NCI-H146 (cell line): ENCODE results near the gene NCKAP5.
A peak's percentile ranks its signal among the peaks of the same experiment; 100 is the strongest.

Source experiments
- DNase-seq: peaks from one replicate; lab custom pipeline; 2025; lab: John Stamatoyannopoulos, UW

The NCKAP5 gene

GRCh38 chr2:133204421-133204820 lies 363.8 kb downstream of the NCKAP5 start:
- no peak for DNase-seq

- no peak for DNase-seq
Observed at GRCh38 chr2:133200684-133201421, 367.4 kb downstream of the NCKAP5 start.

DNA sequence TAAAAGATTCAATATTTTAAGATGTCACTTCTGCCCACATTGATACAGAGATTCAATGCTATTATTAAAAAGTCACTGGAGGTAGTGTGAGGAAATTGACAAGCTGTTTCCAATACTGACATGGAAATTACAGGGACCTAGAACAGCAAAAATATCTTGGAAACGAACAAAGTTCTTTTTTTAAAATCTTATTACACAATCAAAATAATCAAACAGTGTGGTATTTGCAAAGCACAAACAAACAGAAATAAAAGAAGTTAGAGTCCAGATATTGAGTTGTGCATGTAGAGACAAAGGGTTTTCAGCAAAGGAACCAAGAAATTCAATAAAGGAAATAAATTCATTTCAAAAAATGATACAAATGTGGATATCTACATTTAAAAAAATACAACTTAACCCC lies 369.6 kb downstream of the NCKAP5 start:
- no peak for DNase-seq

DNA sequence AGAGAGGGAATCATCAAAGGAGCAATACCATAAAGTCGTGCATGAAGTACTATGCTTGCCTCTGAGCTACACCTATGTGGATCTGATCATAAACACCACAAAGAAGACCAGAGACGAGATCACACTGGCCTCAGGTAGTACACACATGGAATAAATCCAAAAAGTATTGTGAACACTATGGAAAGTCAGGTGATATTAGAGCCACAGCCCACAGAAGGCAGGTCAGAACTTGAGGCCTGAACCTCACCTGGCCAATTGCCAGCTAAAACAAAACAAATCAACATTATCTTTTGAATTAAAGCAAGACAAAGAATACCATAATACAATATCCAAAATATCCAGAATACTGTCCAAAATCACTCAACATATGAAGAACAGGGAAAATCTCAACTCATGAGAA lies 371.1 kb downstream of the NCKAP5 start:
- no peak for DNase-seq

- DNase-seq = no peak
Observed at GRCh38 chr2:133194777-133195335, 373.4 kb downstream of the NCKAP5 start.

GRCh38 chr2:133194362-133194655 lies 374.0 kb downstream of the NCKAP5 start:
- no peak for DNase-seq

DNA sequence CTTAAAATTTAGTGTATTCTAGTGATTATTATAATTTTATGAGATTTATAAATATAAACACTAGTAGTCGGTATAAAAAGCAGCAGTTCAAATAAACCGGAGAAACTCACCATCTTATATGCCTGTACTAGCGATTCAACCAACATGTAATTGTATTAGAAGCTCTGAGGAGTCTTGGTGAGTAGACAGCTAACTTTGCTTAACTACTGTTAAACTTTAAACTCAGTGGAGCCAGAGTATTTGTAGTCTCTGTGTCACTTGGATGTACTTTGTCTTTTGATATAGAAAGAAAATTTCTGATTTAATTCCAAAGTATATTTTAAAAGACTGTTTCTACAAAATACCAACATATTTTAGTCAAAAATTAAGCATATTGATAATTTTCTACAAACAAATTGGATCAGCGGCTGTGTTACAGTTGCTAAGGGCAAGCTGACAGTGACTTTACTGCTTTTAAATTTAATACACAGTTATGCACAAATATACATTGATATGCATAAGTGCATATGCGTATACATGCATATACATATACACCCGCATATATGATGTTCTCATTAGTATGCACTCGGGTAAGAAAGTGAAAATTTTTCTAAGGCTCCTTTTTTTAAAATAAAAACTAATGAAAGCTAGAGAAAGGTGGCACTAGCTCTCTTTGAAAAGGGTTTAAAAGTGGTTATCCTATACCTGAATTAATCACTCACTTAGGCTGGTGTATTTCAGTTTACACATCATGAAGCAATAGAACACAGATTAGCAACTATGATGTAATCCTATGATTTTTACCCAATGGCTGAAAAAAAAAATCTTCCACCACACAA lies 374.5 kb downstream of the NCKAP5 start:
- no peak for DNase-seq

DNA sequence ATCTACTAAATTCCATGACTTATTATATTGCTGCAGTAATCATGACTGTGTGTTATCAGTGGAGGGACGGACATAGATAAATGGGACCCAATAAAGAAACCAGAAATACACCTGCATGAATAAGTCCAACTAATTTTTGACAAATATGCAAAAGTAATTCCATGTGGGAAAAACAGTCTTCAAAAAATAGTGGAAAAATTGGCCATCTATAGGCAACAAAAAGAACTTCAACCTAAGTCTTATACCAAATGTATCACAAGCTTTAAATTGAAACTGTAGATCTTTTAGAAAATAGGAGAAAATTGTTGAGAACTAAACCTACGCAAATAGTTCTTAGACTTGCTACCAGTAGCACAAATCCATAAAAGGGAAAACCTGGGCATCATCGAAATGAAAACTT lies 376.2 kb downstream of the NCKAP5 start:
- no peak for DNase-seq

- DNase-seq = no peak
Observed at GRCh38 chr2:133177196-133177595, 391.1 kb downstream of the NCKAP5 start.

GRCh38 chr2:133175926-133176325 lies 392.3 kb downstream of the NCKAP5 start:
- DNase-seq = no peak

- DNase-seq = no peak
Observed at GRCh38 chr2:133173224-133173623, 395.0 kb downstream of the NCKAP5 start.

DNA sequence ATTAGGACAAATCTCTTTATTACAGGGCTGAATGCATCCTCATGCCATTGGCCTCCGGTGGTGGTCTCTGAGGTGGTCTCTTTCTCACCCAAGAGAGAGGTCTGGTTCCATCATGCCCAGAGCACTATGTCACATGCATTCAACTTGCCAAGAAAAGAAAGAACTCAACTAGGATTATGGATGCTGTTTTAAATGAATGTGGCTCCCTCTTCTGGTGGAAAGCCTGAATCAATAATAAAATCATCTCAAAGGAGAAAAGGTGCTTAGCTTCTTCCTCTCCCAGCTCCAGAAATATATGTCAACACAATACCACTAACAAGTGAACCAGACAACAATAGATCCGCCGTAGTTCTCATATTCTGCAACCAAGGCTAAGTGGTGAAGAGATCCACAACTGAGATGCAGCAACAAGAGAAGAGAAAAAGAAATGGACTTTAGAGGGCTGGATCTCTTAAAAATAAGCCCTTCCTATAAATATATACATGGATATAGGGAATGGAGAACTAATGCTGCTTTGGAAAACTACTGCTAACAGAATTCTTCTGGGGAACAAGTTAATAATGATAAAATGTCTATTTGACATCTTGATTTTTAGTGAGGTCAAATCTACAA lies 396.8 kb downstream of the NCKAP5 start:
- peak; percentile 27 for DNase-seq

- no peak for DNase-seq
Observed at GRCh38 chr2:133169274-133169912, 398.9 kb downstream of the NCKAP5 start.

DNA sequence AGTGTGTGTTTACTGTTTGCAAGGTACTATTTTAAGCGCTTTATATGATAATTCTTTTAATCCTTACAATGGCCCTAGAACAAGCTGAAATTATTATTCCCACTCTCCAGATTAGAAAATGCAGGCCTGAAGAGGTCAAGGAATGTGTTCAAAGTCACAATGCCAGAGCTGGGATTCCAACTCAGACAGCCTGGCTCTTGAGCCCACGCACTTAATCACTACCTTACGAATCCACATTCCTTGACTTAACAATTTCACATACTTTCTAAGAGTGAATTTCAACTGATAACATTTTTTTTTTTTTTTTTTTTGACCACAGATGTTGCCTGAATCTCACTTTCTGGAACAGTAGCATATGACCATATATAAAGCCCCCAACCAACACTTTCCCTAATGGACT lies 400.3 kb downstream of the NCKAP5 start:
- no peak for DNase-seq

- no peak for DNase-seq
Observed at GRCh38 chr2:133167223-133167622, 401.0 kb downstream of the NCKAP5 start.

DNA sequence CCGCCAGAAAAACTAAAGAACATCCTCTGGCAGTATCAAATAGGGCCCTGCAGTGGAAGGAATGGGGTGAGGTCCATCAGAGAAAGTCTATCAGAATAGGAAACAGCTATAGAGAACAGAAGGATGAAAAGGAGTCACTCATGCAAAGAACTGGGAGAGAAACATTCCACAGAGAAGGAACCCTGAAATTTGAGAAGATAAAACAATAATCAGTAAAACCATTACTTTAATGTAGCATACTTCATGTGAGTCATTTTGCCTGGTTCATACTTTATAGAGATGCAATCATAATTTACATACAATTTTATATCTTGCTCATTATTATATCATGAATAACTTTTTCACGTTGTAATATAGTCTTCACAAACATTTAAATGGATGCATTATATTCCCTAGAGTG lies 402.2 kb downstream of the NCKAP5 start:
- DNase-seq = no peak

DNA sequence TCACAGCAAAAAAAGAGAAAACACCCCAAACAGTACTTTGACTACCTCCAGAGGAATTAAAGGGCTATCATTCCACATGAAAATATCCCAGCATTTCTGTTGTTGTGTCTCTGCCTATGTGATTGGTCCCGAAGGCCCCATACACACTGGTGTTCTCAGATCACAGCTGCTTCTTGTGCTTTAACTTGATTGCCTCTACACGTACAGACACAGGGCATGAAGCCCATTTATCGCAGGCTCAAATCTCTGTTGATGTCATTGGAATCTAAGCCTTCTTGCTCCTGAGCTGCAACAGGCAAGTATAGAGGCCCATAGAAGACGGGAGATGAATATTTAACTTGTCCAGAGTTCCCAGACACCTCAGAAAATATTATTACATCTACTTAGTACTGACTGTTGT lies 405.2 kb downstream of the NCKAP5 start:
- DNase-seq = no peak

DNA sequence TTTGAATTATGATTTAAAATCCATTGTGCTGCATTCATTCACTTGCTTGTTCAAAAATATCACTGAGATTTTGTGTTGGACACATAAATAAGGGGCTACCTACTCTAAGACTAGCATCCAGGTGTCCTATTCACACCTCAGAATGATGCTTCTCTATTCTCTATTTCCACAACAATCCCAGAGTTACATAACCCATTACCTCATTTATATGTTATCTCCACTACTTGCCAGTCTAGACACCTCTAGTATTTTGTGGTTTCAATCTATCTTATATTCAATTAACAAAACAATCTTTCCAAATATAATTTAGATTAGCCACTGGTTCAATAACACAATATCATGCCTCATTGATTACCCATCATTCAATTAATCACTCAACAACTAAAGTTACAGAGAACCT lies 409.8 kb downstream of the NCKAP5 start:
- no peak for DNase-seq

- DNase-seq = no peak
Observed at GRCh38 chr2:133158024-133158423, 410.2 kb downstream of the NCKAP5 start.

DNA sequence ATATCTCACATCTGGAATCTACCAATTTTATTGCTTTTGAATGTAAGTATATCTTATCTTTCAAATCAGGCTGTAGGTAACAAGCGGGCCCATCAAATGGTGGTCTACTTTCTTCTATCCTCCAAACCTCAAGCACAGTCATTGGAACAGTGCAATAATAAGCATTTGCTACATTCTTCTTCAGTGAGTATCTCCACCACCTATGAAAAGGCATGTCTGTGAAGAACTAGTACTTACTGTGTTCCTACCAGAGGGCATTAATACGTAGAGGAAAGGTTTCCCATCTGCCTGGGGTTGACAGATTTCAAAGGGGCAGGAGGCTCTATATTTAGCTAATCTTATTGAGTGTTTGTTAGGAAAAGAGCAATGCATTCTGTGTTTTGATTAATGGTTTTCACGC lies 411.1 kb downstream of the NCKAP5 start:
- no peak for DNase-seq

DNA sequence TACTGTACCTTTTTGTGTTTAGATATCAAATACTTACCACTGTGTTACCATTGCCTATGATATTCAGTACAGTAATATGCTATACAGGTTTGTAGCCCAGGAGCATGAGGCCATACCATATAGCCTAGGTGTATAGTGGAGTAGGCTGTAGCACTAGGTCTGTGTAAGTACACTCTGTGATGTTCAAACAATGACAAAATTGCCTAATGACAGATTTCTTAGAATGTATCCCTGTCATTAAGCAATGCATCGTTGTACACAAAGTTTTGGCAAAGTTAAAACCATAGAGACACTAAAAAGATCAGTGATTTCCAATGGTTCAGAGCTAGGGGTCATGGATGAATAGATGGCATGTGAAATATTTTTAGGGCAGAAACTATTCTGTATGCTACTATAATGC lies 415.5 kb downstream of the NCKAP5 start:
- DNase-seq = no peak

DNA sequence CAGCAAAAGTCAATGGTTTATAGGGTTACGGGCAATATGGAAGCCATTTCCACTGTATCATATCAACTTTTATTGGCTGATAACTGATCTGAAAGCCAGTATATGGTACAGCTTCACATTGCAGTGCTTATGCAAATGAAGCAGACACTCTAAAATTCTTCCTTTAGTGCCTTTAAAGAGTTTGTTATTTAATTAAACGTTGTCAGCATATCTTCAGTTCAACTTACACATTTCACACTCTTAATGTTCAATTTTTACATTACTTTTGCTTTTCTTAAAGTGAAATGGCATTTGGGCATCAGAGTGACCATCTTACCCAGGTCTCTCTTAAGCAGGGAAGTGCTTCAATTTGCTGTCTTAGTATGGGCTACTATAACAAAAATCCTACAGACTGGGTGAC lies 420.1 kb downstream of the NCKAP5 start:
- DNase-seq = no peak

- DNase-seq = no peak
Observed at GRCh38 chr2:133146893-133147292, 421.4 kb downstream of the NCKAP5 start.
